Limb (tissue), 2 donors: ENCODE data around the gene C6orf136.

Source experiments
- DNase-seq, 2 donors: peaks; one replicate each; pipeline ENCODE4 v3.0.0-alpha.2; 2016; ENCODE audit errors: extremely low spot score in 2 of 2

The C6orf136 gene, protein sequence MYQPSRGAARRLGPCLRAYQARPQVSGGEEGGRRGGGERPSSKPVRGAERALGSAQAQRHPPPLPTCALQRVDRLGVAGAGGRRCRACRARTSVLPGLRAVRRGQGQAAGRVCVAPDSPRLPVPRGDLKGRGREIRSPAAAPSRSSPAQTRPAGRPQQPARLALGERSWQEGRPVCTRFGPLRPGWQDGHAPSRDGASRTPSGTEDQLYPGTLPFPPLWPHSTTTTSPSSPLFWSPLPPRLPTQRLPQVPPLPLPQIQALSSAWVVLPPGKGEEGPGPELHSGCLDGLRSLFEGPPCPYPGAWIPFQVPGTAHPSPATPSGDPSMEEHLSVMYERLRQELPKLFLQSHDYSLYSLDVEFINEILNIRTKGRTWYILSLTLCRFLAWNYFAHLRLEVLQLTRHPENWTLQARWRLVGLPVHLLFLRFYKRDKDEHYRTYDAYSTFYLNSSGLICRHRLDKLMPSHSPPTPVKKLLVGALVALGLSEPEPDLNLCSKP

DNA sequence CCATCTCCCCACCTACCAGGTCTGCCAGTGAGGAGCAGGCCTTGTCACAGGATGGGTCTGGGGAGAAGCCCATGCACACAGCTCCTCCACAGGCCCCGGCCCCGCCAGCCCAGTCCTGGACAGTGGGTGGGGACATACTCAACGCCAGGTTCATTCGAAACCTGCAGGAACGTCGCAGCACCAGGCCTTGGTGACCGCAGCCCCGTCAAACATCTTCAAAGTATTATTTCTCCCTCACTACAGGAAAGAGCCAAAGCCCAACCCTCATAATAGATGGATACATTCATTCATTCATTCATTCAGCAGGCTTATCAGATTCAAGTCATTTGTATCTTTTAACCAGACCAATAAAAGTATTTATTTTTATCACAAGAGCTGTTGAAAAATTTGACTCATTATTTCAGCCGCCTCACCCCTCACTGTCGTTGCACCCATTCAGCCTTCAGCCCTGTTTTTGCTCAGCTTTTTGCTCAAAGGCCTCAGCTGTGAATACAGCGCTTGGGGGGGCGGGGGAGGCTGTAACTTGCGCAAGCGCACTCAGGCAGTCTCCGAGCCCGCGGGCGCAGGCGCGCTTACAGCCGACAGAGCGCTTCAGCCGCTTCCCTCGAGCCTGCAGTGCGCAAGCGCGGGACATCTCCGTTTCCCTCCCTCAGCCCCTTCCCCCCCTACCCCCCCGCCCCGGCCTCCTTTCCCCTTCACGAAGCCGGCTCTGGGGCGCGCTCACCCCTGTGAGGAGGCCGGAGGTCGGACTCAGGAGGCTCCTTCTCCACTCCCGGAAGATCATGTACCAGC is at the start of gene C6orf136:
C6orf136 (plus strand) TSS at position 684 of the 792 bp plus-strand sequence; CDS start at position 783, 99 bp downstream.
- DNase-seq, result peak; percentile 95

DNA sequence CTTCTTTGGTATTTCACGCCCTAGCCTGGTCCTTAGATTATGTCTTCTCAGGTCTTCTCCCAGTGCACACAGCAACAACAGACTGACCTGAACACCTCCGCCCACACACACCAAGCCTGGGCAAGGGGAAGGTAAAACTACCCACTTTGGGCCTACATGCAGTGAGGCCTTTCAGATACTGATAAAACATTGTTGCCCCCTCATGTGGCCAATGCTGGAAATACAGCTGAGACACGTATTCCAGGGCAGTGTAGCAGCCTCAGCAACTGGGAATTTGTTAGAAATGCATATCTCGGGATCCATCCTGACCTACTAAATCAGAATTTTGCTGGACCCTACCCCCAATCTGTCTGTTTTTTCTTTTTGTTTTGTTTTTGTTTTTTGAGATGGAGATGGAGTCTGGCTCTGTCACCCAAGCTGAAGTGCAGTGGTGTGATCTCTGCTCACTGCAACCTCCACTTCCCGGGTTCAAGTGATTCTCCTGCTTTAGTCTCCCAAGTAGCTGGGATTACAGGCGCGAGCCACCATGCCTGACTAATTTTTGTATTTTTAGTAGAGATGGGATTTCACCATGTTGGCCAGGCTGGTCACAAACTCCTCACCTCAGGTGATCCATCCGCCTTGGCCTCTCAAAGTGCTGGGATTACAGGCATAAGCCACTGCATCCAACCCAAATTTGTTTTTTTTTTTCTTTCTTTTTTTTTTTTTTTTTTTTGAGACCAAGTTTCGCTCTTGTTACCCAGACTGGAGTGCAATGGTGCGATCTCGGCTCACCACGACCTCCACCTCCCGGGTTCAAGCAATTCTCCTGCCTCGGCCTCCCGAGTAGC is 49.4 kb upstream of the C6orf136 start:
- peak in 1 of 2 donors; percentile 82 for DNase-seq

DNA sequence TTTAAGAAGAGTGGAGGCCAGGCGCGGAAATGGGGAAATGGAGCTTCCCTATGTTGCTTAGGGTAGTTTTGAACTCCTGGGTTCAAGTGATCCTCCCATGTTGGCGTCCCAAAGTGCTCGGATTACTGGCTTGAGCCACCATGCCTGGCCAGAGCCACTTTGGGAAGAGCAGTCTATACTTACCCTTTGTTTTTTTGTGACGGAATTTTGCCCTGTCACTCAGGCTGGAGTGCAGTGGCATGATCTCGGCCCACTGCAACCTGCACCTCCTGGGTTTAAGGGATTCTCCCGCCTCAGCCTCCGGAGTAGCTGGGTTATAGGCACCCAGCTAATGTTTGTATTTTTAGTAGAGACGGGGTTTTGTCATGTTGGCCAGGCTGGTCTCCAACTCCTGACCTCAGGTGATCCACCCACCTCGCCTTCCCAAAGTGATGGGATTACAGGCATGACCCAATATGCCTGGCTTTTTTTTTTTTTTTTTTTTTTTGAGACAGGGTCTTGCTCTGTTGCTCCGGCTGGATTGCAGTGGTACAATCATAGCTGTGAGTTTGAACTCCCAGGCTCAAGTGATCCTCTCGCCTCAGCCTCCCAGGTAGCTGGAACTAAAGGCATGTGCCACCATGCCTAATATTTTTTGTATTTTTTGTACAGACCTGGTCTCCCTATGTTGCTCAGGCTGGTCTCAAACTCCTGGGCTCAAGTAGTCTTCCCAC is 47.9 kb upstream of the C6orf136 start:
- no peak for DNase-seq

DNA sequence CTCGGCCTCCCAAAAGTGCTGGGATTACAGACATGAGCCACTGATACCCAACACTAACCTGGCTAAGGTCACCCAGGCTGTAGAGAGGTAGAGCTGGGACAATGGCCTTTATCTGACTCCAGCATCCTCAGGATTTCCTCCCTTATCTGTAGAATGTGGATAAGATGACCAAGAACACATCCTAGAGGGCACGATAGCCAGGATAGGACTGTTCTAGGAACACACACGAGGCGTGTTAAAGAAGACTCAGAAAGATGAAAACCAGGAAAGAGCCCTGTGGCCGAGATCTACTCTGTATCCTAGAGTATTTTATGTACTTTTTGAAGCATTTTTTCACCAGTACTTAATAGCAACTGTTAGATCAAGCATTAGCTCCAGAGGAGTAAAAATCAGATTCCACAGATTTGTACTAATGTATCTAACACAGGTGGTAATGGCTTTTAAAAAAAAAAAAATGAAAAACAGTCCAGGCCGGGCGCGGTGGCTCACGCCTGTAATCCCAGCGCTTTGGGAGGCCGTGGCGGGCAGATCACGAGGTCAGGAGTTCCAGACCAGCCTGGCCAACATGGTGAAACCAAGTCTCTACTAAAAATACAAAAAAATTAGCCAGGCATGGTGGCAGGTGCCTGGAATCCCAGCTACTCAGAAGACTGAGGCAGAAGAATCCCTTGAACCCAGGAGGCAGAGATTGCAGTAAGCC is 47.2 kb upstream of the C6orf136 start:
- DNase-seq, result no peak

DNA sequence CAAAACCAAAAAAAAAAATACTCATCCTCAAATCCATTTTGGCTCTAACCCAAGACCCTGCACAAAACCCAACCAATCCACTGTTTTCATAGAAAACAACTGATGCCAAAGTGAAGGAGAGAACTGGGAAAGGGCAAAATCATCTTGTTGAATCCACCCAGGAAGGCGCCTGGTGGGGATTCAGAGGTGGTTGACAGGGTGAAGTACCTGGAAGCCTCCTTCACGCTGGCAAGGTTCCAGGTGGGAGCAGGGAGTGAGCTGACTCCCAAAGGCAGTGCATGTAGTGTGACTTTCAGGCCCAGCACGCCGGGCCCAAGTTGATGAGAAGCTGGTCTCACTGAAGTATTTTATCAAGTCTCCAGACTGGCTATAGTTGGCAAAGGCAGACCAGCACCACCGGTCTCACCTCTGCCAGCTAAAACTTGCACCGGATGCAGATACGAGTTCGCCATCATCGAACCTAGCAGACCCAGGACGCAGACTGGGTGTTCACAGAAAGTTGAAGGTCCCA is 46.4 kb upstream of the C6orf136 start:
- no peak for DNase-seq

DNA sequence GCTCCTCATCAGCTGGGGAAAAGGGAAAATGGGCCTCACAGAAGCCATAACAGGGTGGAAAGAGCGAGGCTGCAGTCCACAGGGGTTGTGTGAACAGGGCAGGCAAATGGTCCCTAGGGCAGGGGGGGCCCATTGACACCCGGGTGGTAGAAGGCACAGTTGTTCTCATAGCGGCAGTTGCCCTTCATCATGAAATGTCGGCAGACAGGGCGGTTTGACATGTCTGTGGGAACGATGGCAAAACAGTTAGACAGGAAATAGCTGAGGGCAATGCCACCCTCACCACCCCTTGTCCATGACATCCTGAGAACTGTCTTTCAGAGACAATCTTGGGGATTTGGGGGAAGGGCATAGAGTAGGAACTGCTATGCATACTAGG is 45.5 kb upstream of the C6orf136 start:
- no peak for DNase-seq

DNA sequence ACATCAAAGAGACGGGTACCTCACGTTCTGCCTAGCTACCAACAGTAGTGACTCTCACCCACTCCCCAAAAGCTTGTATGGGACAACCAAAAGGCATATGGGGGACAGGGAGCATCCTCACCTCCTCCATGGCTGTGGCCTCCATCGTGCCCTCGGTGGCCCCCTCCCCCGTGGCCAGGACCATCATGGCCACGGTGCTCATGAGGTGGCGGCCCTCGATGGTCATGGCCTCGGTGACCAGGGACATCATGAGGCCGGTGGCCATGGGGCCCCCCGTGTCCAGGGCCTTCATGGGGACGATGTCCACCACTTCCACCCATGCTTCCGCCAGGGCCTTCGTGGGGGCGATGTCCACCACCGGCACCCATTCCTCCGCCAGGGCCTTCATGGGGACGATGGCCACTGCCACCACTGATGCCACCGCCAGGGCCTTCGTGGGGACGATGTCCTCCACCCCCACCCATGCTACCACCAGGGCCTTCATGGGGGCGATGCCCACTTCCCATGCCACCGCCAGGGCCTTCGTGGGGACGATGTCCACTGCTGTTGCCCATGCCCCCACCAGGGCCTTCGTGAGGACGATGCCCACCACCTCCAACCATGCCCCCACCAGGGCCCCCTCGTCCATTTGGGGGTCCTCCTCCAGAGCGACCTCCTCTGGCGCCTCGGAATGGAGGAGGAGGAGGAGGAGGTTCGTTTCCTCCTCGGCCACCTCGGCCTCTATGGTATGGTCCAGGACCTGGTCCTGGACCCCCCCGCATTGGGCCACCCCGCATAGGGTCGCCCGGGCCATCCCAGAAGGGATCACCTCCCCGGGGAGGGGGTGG is 44.9 kb upstream of the C6orf136 start:
- DNase-seq, result no peak

DNA sequence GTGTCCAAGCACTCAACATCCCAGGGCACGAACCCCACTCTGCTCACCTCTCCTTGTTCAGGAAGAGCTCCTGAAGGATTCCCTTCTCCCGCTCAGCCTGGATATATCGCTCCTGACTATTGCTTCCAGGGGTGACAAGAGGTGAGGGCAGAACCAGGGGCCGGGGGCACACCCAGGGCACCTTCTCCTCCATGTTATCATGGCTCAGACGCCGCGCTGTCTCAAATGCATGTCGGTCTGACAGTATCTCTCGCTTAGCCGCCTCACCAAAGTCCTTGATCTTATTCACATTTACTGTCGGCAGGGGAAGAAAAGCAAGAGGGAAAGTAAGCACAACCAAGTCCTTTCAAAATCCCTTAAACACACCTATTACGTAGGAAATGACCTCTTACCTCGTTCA is 43.0 kb upstream of the C6orf136 start:
- no peak for DNase-seq

DNA sequence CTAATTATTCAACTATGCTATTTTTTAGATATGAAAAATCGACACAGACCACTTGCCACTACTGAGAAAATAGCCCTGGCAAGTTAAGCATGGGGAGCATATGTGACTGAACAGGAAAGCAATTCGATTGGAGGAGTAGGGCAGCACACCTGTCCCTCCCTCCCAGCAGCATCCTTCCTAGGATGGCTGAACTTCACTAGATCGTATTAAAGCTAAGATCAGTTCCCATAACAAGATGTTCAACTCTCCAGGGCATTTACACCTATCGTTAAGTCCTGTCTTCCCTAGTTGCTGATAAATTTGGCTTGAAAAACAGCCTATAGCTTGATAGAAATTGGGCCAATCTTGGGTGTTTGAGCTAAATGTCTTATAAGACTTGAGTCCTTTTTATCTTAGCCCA is 36.9 kb upstream of the C6orf136 start:
- no peak for DNase-seq

DNA sequence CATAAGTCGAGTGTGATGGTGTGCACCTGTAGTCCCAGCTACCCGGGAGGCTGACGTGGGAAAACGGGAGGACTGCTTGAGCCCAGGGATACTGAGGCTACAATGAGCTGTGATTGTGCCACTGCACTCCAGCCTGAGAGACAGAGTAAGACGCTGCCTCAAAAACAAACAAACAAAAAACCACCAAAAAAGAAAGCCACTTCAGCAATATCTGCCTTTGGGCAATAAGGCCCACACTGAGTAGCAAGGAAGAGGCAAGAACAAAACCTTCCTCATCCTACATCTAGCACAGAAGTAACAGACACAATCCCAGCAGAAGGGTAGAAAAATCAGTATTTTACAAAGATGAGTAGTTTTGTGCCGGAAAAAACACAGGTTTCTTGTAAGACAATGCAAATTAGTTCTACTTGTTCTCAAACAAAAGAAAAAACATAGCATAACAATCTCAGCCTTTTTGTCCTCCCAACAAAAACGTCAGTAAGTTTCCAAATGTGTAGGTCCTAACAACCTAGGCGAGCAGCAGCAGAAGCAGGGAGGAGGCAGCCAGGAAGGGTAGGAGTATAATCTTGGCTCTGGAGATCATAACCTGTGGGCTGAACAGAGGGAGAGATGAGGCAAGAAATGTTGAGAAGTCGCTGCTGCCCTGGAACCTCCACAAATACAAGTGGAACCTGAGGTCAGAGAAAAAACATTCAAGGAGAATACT is 35.6 kb upstream of the C6orf136 start:
- DNase-seq, result no peak

DNA sequence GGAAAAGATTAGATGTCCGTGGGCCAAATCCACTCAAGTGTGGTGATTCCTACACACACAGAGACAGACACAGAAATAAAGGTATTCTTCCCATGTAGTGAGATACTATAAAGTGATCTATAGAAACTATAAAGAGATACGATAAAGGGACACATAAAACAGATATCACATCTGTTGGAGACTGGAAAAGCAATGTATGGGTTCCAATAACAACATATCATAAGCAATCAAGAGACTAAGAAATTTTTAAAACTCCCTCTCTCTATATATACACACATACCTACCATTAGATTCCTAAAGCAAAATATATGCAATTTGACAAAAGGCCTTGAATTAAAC is 35.1 kb upstream of the C6orf136 start:
- DNase-seq, result no peak

DNA sequence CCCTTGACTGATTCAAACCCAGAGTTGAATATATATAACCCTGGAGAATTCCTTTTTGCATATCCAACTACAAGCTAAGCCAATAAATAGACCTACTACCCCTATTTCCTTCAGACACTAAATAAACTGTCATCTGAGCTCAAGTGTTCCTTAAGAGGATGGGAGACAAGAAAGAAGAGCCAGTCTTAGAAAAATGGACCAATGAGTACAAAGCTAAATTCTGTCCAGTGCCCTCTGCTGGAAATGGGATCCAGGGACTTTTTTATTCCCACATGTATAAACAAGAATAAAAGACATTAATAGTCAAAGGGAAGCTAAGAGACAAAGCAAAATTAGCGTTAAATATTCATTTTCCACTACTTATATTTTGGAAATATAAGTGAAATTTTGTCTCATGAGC is 34.7 kb upstream of the C6orf136 start:
- no peak for DNase-seq

DNA sequence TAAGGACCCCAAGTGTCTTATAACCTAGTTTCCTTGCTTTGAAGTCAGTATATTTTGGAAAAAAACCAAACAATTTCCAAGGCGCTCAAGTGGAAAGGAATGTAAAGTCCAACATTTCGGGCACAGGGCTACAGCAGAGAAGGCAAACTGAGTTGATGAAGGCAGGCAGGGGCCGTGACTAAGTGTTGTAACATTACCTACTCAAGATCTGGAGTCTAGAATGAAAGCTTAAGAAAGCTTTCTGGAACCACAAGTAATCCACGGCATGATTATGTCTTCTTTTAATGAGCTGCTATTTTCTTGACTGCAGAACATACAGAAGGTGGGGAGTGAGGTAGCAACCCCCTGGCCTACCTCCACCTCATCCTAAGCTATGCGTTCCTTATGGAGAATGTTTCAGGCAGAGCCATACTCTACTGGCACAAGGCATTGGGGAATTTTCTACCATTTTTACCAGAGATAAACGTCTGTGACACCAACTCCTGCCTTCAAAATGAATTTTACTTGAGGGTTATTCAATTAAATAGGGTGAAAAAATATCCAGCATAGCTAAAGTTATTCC is 34.2 kb upstream of the C6orf136 start:
- DNase-seq, result no peak

DNA sequence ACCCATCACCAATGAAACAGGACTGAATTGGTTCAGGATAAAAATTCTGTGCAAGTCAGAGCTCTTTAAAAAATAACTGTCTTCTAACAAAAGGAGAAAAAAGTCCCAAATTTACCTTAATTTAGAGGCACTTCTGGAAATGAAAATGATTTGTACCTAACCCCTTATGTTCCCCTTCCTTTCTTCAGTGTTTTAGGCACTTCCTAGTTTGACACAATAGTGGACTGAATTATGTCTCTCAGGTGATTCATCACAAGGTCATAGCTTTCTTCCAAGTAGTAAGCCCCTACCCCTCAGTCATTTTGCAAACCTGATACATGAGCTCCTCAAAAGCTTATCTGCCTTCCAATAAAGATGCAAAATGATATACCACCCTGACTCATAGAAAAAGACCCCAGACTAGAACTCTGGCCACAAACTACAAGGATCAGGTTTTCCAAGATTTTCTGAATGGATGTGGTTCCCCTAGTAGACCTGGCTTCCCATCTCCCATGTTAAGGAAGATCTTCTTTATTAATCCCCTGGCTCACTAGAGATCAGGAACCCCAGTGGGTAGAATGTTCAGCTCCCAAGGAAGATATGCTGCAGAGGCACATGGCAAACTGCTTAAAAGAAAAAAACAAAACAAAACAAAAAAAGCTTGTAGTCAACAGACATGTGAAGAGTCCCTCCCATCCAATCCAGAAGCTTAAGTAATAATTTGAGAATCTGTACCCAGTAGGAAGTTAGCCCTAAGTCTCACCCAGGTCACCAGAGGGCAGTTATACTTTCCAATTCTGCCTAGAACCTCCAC is 33.5 kb upstream of the C6orf136 start:
- DNase-seq, result no peak

DNA sequence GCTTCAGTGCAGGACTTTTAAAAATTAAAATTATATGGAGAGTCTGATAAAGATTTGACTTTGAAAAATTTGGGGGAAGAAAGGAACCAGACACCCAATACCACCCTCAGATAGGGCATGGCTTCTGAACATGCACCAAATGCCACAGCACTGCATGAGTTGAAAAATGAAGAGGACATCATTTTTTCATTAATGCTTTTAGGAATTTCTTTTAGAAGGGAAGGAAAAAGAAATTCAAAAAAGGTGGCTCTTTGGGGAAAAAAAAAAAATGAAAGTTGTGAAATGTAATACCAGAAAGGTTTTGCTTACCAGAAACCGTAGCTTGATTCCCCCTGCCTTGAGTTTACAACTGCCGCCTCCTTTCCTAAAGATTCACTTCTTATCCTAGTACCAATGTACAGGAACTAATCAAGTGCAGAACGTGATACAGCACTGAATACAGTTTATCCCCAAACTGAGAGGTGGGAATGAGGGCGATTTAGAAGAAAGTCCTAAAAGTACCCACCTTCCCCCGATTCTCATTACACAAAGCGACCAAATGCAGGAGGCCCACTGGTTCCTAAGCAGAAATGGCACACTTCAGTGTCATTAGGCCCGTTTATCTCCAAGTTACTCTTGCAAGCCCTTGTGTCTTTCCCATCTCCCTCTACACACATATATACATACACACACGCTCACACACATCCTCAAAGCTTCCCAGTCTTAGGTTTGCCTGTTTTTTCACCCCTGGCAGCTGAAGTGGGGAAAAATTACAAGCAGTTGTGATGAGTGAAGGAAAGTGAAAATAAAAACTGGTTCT is 32.7 kb upstream of the C6orf136 start:
- DNase-seq, result no peak

DNA sequence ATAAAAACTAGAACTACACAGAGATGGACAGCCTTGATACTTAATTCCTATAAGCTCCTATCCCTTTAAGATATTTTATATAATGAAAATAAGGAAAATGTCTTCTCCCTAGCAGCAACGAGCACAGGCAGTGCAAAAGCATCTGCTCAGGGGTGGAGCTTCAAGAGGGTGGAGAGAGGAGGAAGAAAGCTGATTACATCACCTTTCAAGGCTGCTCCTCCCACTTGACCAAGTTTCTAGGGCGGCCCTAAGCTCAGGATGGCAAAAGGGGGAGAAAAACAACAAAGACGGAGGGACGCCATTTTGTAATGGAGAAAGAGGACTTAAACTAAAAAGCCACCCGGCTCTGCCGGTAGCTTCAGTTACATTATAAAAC is 32.1 kb upstream of the C6orf136 start:
- DNase-seq, result peak; percentile 82 to 98
